CD4-positive, alpha-beta T cell (primary cell): ENCODE data around the gene TCF12. TPM values are rescaled to one million over a fixed set of nuclear protein-coding genes. Genes with fewer than 3 reads are reported as not detected.

ENCODE experiments used
- ATAC-seq: fragments of 200-7000 bp; cut with Tn5 transposase; one replicate; pipeline ENCODE4 v1.10.0; 2022; ENCODE audit warnings: mild to moderate bottlenecking; ENCODE audit not compliant: poor library complexity
- CTCF ChIA-PET: fragments of 350-600 bp; sonication (Branson Sonifier 250); formaldehyde crosslinking; loops from one replicate; lab custom pipeline; 2021; ENCODE audit warnings: antibody characterized with exemption, inconsistent platforms; lab: Charles Lee
- POLR2A ChIA-PET: fragments of 350-600 bp; sonication (Branson Sonifier 250); formaldehyde crosslinking; loops from one replicate; lab custom pipeline; 2021; ENCODE audit warnings: antibody characterized with exemption, inconsistent platforms; lab: Charles Lee
- DNase-seq, 14 experiments: peaks; one replicate each; pipeline ENCODE4 v3.0.0-alpha.2; 2013 to 2020; ENCODE audit warnings: mixed read lengths in 2 of 14
- H3K27ac ChIP-seq, 2 donors: one replicate each; pipeline versions ENCODE4 v1.5.1 to v1.7.0; 2013; ENCODE audit warnings: low read length in 2 of 2, low read depth in 1 of 2, mild to moderate bottlenecking in 1 of 2
- H3K27me3 ChIP-seq, 2 experiments: 1 replicate in 1 of 2; 2 replicates in 1 of 2; pipeline versions ENCODE4 v1.6.1 to v1.7.0; 2013; ENCODE audit warnings: low read length in 2 of 2, control low read depth in 1 of 2, mild to moderate bottlenecking in 1 of 2, moderate library complexity in 1 of 2; ENCODE audit not compliant: insufficient read depth in 2 of 2, control insufficient read depth in 1 of 2
- H3K36me3 ChIP-seq: one replicate; pipeline ENCODE4 v1.6.1; 2013; ENCODE audit warnings: low read length, control low read depth; ENCODE audit not compliant: insufficient read depth
- H3K4me1 ChIP-seq: one replicate; pipeline ENCODE4 v1.6.1; 2013; ENCODE audit warnings: low read length, control low read depth; ENCODE audit not compliant: insufficient read depth
- H3K4me3 ChIP-seq: one replicate; pipeline ENCODE4 v1.5.1; 2013; ENCODE audit warnings: mild to moderate bottlenecking, low read length, moderate library complexity
- H3K9me3 ChIP-seq, 2 experiments: 1 replicate in 1 of 2; 2 replicates in 1 of 2; pipeline versions ENCODE4 v1.6.1 to v1.7.0; 2013; ENCODE audit warnings: low read length in 2 of 2, mild to moderate bottlenecking in 2 of 2, control low read depth in 1 of 2, moderate library complexity in 1 of 2; ENCODE audit not compliant: control insufficient read depth in 1 of 2, insufficient read depth in 1 of 2
- H3K27ac Mint-ChIP-seq: one replicate; pipeline ENCODE4 v1.8.0; 2020; ENCODE audit warnings: mixed read lengths
- H3K27me3 Mint-ChIP-seq: one replicate; pipeline ENCODE4 v1.8.0; 2021; ENCODE audit warnings: mixed read lengths
- H3K36me3 Mint-ChIP-seq: one replicate; pipeline ENCODE4 v1.8.0; 2021; ENCODE audit warnings: low read depth, mixed read lengths
- H3K4me1 Mint-ChIP-seq: one replicate; pipeline ENCODE4 v1.8.0; 2021; ENCODE audit warnings: low read depth, mixed read lengths
- H3K4me3 Mint-ChIP-seq: one replicate; pipeline ENCODE4 v1.8.0; 2020; ENCODE audit warnings: mild to moderate bottlenecking, mixed read lengths
- H3K9me3 Mint-ChIP-seq: one replicate; pipeline ENCODE4 v1.8.0; 2020; ENCODE audit warnings: mixed read lengths
- intact Hi-C, 2 experiments: fragments of 100-400 bp; cut with DNase I in 1 of 2; cut with micrococcal nuclease in 1 of 2; formaldehyde crosslinking; loops; one replicate each; pipeline versions ENCODE4 v1.15.1 to v1.9.0; 2023 to 2025; cut with DNase I, micrococcal nuclease
- total RNA-seq, 174 experiments: library from RNA in 2 of 174; stranded (reverse) in 2 of 174; gene quantifications; one replicate each; pipeline ENCODE4 v1.2.3 and lab custom pipeline; 2021 to 2026
- TF ChIP-seq, protein P1 (sequence below): fragments of 200-600 bp; IDR thresholded peaks from one replicate; pipeline ENCODE4 v1.8.0; 2022; ENCODE audit warnings: antibody characterized with exemption, mild to moderate bottlenecking

Gene TCF12
- total RNA-seq, 2 experiments from 2014 or later = 54.0 TPM

DNA sequence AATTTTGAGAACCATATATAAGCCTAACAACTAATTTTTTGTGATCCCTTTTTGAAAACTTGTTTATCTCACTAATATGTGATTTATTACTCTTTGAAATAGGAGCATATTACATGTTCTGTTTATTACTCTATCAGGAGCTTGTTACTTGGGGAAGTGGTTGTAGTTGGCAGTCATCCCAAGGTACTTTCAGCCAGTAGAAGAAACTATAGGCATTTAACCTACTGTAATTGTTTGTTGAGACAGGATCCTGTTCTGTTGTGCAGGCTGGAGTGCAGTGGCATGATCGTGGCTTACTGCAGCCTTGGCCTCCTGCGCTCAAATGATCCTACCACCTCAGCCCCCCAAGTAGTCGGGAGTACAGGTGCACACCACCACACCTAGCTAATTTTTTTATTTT lies 195.6 kb downstream of the TCF12 start:
- no peaks in the 10 kb centered on the region for H3K9me3 Mint-ChIP-seq
- Histone ChIP-seq H3K27me3 (no peaks in the 10 kb centered on the region), H3K4me3 (no peak overlapping the region), H3K9me3 (no peaks in the 10 kb centered on the region), H3K27ac (no peak overlapping the region), H3K4me1 (no peaks in the 10 kb centered on the region), H3K36me3 (no peaks in the 10 kb centered on the region)
- ATAC-seq = no peak
- DNase-seq = no peak
- H3K4me1 Mint-ChIP-seq = peaks cover 54% of the 10 kb centered on the region
- ChIA-PET POLR2A (no interaction called here), CTCF (interaction anchor here (0.6 kb wide), 1 partner anchor 30 kb away, joined by 4 read pairs; no protein-coding TSS in a partner anchor)
- no peaks in the 10 kb centered on the region for H3K27me3 Mint-ChIP-seq
- no peak overlapping the region for H3K27ac Mint-ChIP-seq
- peaks cover 4% of the 10 kb centered on the region for H3K36me3 Mint-ChIP-seq
- no peak overlapping the region for H3K4me3 Mint-ChIP-seq
- intact Hi-C loops = no loop called here
- TF ChIP-seq, protein P1, sequence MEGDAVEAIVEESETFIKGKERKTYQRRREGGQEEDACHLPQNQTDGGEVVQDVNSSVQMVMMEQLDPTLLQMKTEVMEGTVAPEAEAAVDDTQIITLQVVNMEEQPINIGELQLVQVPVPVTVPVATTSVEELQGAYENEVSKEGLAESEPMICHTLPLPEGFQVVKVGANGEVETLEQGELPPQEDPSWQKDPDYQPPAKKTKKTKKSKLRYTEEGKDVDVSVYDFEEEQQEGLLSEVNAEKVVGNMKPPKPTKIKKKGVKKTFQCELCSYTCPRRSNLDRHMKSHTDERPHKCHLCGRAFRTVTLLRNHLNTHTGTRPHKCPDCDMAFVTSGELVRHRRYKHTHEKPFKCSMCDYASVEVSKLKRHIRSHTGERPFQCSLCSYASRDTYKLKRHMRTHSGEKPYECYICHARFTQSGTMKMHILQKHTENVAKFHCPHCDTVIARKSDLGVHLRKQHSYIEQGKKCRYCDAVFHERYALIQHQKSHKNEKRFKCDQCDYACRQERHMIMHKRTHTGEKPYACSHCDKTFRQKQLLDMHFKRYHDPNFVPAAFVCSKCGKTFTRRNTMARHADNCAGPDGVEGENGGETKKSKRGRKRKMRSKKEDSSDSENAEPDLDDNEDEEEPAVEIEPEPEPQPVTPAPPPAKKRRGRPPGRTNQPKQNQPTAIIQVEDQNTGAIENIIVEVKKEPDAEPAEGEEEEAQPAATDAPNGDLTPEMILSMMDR = no peak

DNA sequence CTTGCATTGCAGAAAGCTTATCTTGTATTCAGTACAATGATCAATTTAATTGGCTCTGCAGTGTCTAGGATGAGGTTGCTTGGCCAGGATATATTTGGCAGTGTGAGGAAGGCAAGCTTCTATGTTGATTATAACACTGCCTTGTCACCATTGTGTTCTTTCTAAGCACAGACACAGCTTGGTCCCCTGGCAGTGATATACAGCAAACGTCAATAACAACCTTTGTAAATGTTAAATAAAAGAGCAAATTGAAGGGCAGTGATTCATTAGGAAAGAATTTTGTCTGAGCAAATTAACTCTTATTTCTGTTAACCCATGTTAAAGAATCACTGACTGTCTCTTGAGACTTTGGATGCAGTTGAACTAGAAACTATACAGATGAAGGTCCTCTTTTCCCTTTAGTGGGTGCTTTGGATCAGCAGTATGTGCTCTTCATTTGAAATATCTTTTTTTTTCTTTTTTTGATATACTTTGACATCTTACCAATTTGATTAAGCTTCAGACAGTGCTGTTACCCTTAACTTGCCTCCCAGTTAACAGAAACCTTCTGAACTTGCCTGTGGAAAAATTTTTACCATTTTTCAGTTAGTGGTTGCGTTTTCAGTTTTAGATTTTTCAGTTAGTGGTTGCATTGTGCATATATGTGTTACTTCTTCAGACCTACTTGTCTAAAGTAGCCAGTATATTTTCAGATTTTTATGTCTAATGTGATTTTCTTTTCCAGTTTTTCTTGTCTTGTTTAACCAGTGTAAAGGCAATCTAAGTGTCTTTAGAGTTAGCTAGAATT lies 199.8 kb downstream of the TCF12 start:
- Mint-ChIP-seq H3K4me1 (peaks cover 31% of the 10 kb centered on the region), H3K27me3 (no peaks in the 10 kb centered on the region), H3K27ac (no peak overlapping the region), H3K4me3 (no peak overlapping the region), H3K36me3 (peaks cover 15% of the 10 kb centered on the region), H3K9me3 (no peaks in the 10 kb centered on the region)
- CTCF ChIA-PET = no interaction called here
- POLR2A ChIA-PET = no interaction called here
- H3K36me3 ChIP-seq = no peaks in the 10 kb centered on the region
- no peak overlapping the region for H3K27ac ChIP-seq
- intact Hi-C loops = no loop called here
- ATAC-seq = no peak
- no peak overlapping the region for H3K4me3 ChIP-seq
- TF ChIP-seq, protein P1 = no peak
- no peak for DNase-seq
- no peaks in the 10 kb centered on the region for H3K9me3 ChIP-seq
- no peaks in the 10 kb centered on the region for H3K4me1 ChIP-seq
- no peaks in the 10 kb centered on the region for H3K27me3 ChIP-seq

DNA sequence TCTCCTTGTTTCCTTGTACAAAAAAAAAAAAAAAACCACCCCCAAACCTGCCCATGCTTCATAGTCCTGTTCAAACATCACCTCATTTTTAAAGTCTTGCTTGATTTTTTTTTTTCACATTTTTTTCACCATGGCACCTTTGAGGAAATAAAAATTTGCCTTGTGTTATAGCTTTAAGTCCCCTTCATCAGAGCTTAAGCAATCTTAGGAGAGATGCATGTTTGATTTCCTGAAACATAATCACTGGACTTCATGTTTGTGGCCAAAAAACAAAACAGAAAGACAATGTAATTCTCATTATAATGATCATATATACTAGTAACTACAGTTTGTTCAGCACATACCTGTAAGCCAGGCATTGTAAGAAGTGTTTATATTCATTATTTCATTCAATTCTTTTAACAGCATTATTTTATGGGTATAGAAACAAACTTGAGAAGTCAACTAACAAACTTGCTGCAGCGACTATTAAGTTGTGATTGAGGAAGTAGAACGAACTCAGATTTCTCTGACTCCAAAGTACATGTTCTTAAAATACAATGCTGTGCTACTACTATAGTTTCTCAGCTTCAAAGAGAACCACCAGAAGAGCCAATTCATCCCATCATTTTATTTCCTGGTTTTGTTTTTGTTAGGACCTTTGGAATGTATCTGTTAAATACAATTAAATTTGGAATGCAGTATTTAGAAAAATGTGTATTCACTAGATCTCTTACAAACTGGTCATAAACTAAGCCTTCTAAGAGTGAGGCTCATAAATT lies 203.8 kb downstream of the TCF12 start:
- no peak for DNase-seq
- Mint-ChIP-seq H3K4me1 (peaks cover 14% of the 10 kb centered on the region), H3K9me3 (no peaks in the 10 kb centered on the region), H3K36me3 (peaks cover 30% of the 10 kb centered on the region), H3K4me3 (no peak overlapping the region), H3K27me3 (no peaks in the 10 kb centered on the region), H3K27ac (no peak overlapping the region)
- H3K4me3 ChIP-seq = no peak overlapping the region
- POLR2A ChIA-PET = interaction anchor here (0.7 kb wide), 1 partner anchor 1651 kb away, joined by 4 read pairs; no protein-coding TSS in a partner anchor
- no peak for ATAC-seq
- no peaks in the 10 kb centered on the region for H3K36me3 ChIP-seq
- TF ChIP-seq, protein P1 = no peak
- intact Hi-C loops = no loop called here
- CTCF ChIA-PET = interaction anchor here (0.7 to 0.9 kb wide), 2 partner anchors 9 to 1953 kb away, joined by 3 to 4 read pairs; no protein-coding TSS in a partner anchor
- no peak overlapping the region for H3K27ac ChIP-seq
- H3K27me3 ChIP-seq = no peaks in the 10 kb centered on the region
- no peaks in the 10 kb centered on the region for H3K9me3 ChIP-seq
- no peaks in the 10 kb centered on the region for H3K4me1 ChIP-seq
